HG02642 (cell line): ENCODE data around the gene SEMA4A.

ENCODE experiments used
- ATAC-seq: cut with Tn5 transposase; IDR thresholded peaks from one replicate; pipeline ENCODE4 v1.9.1; 2021; ENCODE audit warnings: mild to moderate bottlenecking; ENCODE audit not compliant: unreplicated experiment, poor library complexity

SEMA4A gene

GRCh38 chr1:156221986-156222692 lies 68.8 kb downstream of the SEMA4A start:
- no peak for ATAC-seq

- ATAC-seq, result no peak
Measured at GRCh38 chr1:156225677-156226014, 72.3 kb downstream of the SEMA4A start.

GRCh38 chr1:156226116-156226538 lies 72.7 kb downstream of the SEMA4A start:
- peak; percentile 70 for ATAC-seq

GRCh38 chr1:156226782-156227181 lies 73.4 kb downstream of the SEMA4A start:
- ATAC-seq, result no peak
